Fibroblast of lung (primary cell): ENCODE measurements around the gene SLC23A2. TPM values are rescaled to one million over a fixed set of nuclear protein-coding genes. Genes with fewer than 3 reads are reported as not detected.
"Not testable (repeated sequence)": the region's sequence is repeated elsewhere in the genome, so short reads cannot be mapped to it uniquely, and the experiment has no call there.

Experiments
- DNase-seq, 2 donors: peaks; one replicate each; pipeline versions ENCODE4 v3.0.0 to v3.0.0-alpha.2; 2010; ENCODE audit warnings: low read depth in 2 of 2
- H2AFZ ChIP-seq: 2 replicates; pipeline ENCODE4 v1.5.1; 2012; ENCODE audit warnings: low read length, control low read depth, inconsistent platforms
- H3K27ac ChIP-seq: 2 replicates; pipeline ENCODE4 v1.5.1; 2011; ENCODE audit warnings: low read length, control low read depth; ENCODE audit not compliant: insufficient read depth
- H3K27me3 ChIP-seq: 2 replicates; pipeline ENCODE4 v1.5.1; 2011; ENCODE audit warnings: mild to moderate bottlenecking, low read length; ENCODE audit not compliant: control insufficient read depth, insufficient read depth
- H3K36me3 ChIP-seq: 2 replicates; pipeline ENCODE4 v1.5.1; 2011; ENCODE audit warnings: low read length; ENCODE audit not compliant: control insufficient read depth, insufficient read depth
- H3K4me1 ChIP-seq: 2 replicates; pipeline ENCODE4 v1.5.1; 2011; ENCODE audit warnings: low read length; ENCODE audit not compliant: control insufficient read depth, insufficient read depth; ENCODE audit errors: extremely low read depth
- H3K4me2 ChIP-seq: 2 replicates; pipeline ENCODE4 v1.5.1; 2011; ENCODE audit warnings: low read length, control low read depth; ENCODE audit not compliant: insufficient read depth; ENCODE audit errors: extremely low read depth
- H3K4me3 ChIP-seq, 4 experiments: fragments of 200-600 bp in 1 of 4; sonication (generic) in 1 of 4; replicated peaks in 1 of 4; 2 replicates each; pipeline ENCODE4 v1.5.1; 2011 to 2016; ENCODE audit warnings: low read length in 4 of 4, low read depth in 3 of 4, mild to moderate bottlenecking in 3 of 4, control low read depth in 2 of 4, inconsistent platforms in 1 of 4, mixed read lengths in 1 of 4; ENCODE audit not compliant: insufficient read depth in 1 of 4; ENCODE audit errors: control extremely low read depth in 1 of 4
- H3K79me2 ChIP-seq: 2 replicates; pipeline ENCODE4 v1.5.1; 2012; ENCODE audit warnings: mild to moderate bottlenecking, low read length, inconsistent platforms; ENCODE audit not compliant: control insufficient read depth, insufficient read depth
- H3K9ac ChIP-seq: 2 replicates; pipeline ENCODE4 v1.5.1; 2011; ENCODE audit warnings: mild to moderate bottlenecking, low read length, control low read depth; ENCODE audit not compliant: insufficient read depth
- H3K9me3 ChIP-seq: 2 replicates; pipeline ENCODE4 v1.5.1; 2012; ENCODE audit warnings: low read depth, low read length; ENCODE audit not compliant: control insufficient read depth, insufficient read depth
- H4K20me1 ChIP-seq: 2 replicates; pipeline ENCODE4 v1.5.1; 2011; ENCODE audit warnings: low read length; ENCODE audit not compliant: control insufficient read depth, insufficient read depth; ENCODE audit errors: extremely low read depth
- CTCF ChIP-seq, 2 donors: IDR thresholded peaks in 1 of 2; conservative IDR thresholded peaks in 1 of 2; 1 replicate in 1 of 2; 2 replicates in 1 of 2; pipeline ENCODE4 v1.5.1; 2011 to 2012; ENCODE audit warnings: low read length in 2 of 2, control low read depth in 1 of 2, inconsistent platforms in 1 of 2, low read depth in 1 of 2, mild to moderate bottlenecking in 1 of 2
- EZH2 ChIP-seq: IDR thresholded peaks from 2 replicates; pipeline ENCODE4 v1.5.1; 2012; ENCODE audit warnings: low read length, control low read depth, mild to moderate bottlenecking; ENCODE audit errors: missing control alignments
- polyA plus RNA-seq, 2 donors: library from polyadenylated mRNA; depleted of rRNA in 1 of 2; stranded (reverse) in 1 of 2; unstranded in 1 of 2; fragments of >200 nt; gene quantifications; 2 replicates each; pipeline ENCODE4 v1.2.1, GENCODE V29; 2011 to 2012; ENCODE audit warnings: missing spikeins in 1 of 2
- total RNA-seq: library from RNA; depleted of rRNA; stranded (reverse); fragments of >200 nt; gene quantifications from 2 replicates; pipeline ENCODE4 v1.2.1, GENCODE V29; 2014

Gene SLC23A2
- total and polyA plus RNA-seq, 2 donors (not counting 1 experiment from before 2014, with no cell fraction given): 12.1 to 17.5 TPM

- no peak overlapping the region for H3K4me2 ChIP-seq
- H3K79me2 ChIP-seq: no peaks in the 10 kb centered on the region
- peaks cover under 1% of the 10 kb centered on the region for H3K36me3 ChIP-seq
- no peak overlapping the region for H3K27ac ChIP-seq
- H4K20me1 ChIP-seq: no peaks in the 10 kb centered on the region
- no peak for DNase-seq
- no peak overlapping the region for H3K9ac ChIP-seq
- TF ChIP-seq CTCF (conservative IDR thresholded peaks at IDR 0.05 in 1 of 2, IDR thresholded peaks at IDR 0.05 in 1 of 2; ENCODE audit: low read depth in 1 of 2, low read length in 2 of 2) (no peak), EZH2 (no peak)
- no peak overlapping the region for H3K4me3 ChIP-seq
- H3K4me1 ChIP-seq: peaks cover 5% of the 10 kb centered on the region
- no peaks in the 10 kb centered on the region for H3K27me3 ChIP-seq
- no peaks in the 10 kb centered on the region for H3K9me3 ChIP-seq
- H2AFZ ChIP-seq: no peak overlapping the region
Measured at GRCh38 chr20:4922186-4922585, 79.1 kb downstream of the SLC23A2 start.

- H3K9ac ChIP-seq, H3K36me3 ChIP-seq, H4K20me1 ChIP-seq, H2AFZ ChIP-seq, H3K4me2 ChIP-seq, DNase-seq, H3K27ac ChIP-seq, H3K4me3 ChIP-seq, H3K9me3 ChIP-seq, H3K27me3 ChIP-seq, H3K79me2 ChIP-seq, H3K4me1 ChIP-seq: not testable (repeated sequence)
Measured at GRCh38 chr20:4921271-4921670, 80.0 kb downstream of the SLC23A2 start.

GRCh38 chr20:4920655-4921054, 80.7 kb downstream of the SLC23A2 start:
- no peak for DNase-seq
- no peak overlapping the region for H3K9ac ChIP-seq
- H3K27ac ChIP-seq: no peak overlapping the region
- no peak overlapping the region for H2AFZ ChIP-seq
- no peak overlapping the region for H3K4me3 ChIP-seq
- no peaks in the 10 kb centered on the region for H4K20me1 ChIP-seq
- peaks cover 6% of the 10 kb centered on the region for H3K4me1 ChIP-seq
- H3K36me3 ChIP-seq: no peaks in the 10 kb centered on the region
- H3K27me3 ChIP-seq: no peaks in the 10 kb centered on the region
- H3K4me2 ChIP-seq: no peak overlapping the region
- no peak for TF ChIP-seq EZH2
- no peak for TF ChIP-seq CTCF (conservative IDR thresholded peaks at IDR 0.05 in 1 of 2, IDR thresholded peaks at IDR 0.05 in 1 of 2; ENCODE audit: low read depth in 1 of 2, low read length in 2 of 2)
- H3K9me3 ChIP-seq: no peaks in the 10 kb centered on the region
- no peaks in the 10 kb centered on the region for H3K79me2 ChIP-seq
